SU-DHL-6 (cell line): ENCODE measurements around the gene EMC6.

Experiments
- H2AFZ ChIP-seq: fragments of 200-600 bp; sonication (generic); 2 replicates; pipeline ENCODE4 v1.6.1; 2014; ENCODE audit warnings: low read depth, mild to moderate bottlenecking, moderate library complexity, mixed read lengths, antibody characterized with exemption, low read length; ENCODE audit not compliant: severe bottlenecking
- H3F3A ChIP-seq: fragments of 200-600 bp; shearing (Covaris generic); 2 replicates; pipeline ENCODE4 v1.6.0; 2016; ENCODE audit warnings: antibody characterized with exemption, mild to moderate bottlenecking; ENCODE audit not compliant: insufficient read depth
- H3K27ac ChIP-seq: fragments of 200-600 bp; sonication (generic); 2 replicates; pipeline ENCODE4 v1.5.1; 2016; ENCODE audit warnings: low read depth, mild to moderate bottlenecking, low read length, moderate library complexity, mixed read lengths
- H3K27me3 ChIP-seq: fragments of 200-600 bp; sonication (generic), shearing (Covaris generic); 2 replicates; pipeline ENCODE4 v1.6.0; 2014; ENCODE audit warnings: mild to moderate bottlenecking, low read length
- H3K36me3 ChIP-seq: fragments of 200-600 bp; sonication (generic); 2 replicates; pipeline ENCODE4 v1.6.1; 2014; ENCODE audit warnings: mild to moderate bottlenecking, low read length, mixed read lengths
- H3K4me2 ChIP-seq: fragments of 300-600, 200-600 bp; shearing (Covaris generic), sonication (generic); 2 replicates; pipeline ENCODE4 v1.6.0; 2014; ENCODE audit warnings: low read length, low read depth, mild to moderate bottlenecking; ENCODE audit not compliant: poor library complexity, severe bottlenecking
- H3K4me3 ChIP-seq: fragments of 200-600 bp; sonication (generic); 2 replicates; pipeline ENCODE4 v1.5.1; 2014; ENCODE audit warnings: antibody characterized with exemption, low read length, mild to moderate bottlenecking, mixed read lengths; ENCODE audit not compliant: insufficient read depth, poor library complexity, severe bottlenecking
- H3K79me2 ChIP-seq: fragments of 200-600 bp; sonication (generic); 2 replicates; pipeline ENCODE4 v1.6.1; 2014; ENCODE audit warnings: mild to moderate bottlenecking, low read length, moderate library complexity; ENCODE audit not compliant: insufficient read depth
- H3K9ac ChIP-seq: fragments of 200-600 bp; sonication (generic); 2 replicates; pipeline ENCODE4 v1.7.0; 2014; ENCODE audit warnings: mild to moderate bottlenecking, low read length
- H3K9me2 ChIP-seq: fragments of 200-600 bp; sonication (generic); replicated peaks from 2 replicates; pipeline ENCODE4 v1.6.1; 2014; ENCODE audit warnings: low read length; ENCODE audit not compliant: insufficient read depth
- H3K9me3 ChIP-seq: fragments of 200-600 bp; sonication (generic); 2 replicates; pipeline ENCODE4 v1.6.1; 2014; ENCODE audit warnings: low read length, mixed read lengths; ENCODE audit not compliant: insufficient read depth
- H4K20me1 ChIP-seq: fragments of 200-600 bp; sonication (generic); 2 replicates; pipeline ENCODE4 v1.6.1; 2014; ENCODE audit warnings: low read depth, mild to moderate bottlenecking, antibody characterized with exemption, low read length, moderate library complexity, mixed read lengths
- CTCF ChIP-seq: fragments of 200-600 bp; sonication (generic); IDR thresholded peaks from one replicate; pipeline ENCODE4 v1.5.1; 2017; ENCODE audit warnings: antibody characterized with exemption, mild to moderate bottlenecking, low read length, moderate library complexity; ENCODE audit not compliant: insufficient read depth, poor library complexity, severe bottlenecking
- EZH2phosphoT487 ChIP-seq: fragments of 200-600 bp; sonication (generic), shearing (Covaris generic); conservative IDR thresholded peaks from 2 replicates; pipeline ENCODE4 v1.6.1; 2018; ENCODE audit warnings: mild to moderate bottlenecking, antibody characterized with exemption, low read length, moderate library complexity, mixed read lengths

Gene EMC6

DNA sequence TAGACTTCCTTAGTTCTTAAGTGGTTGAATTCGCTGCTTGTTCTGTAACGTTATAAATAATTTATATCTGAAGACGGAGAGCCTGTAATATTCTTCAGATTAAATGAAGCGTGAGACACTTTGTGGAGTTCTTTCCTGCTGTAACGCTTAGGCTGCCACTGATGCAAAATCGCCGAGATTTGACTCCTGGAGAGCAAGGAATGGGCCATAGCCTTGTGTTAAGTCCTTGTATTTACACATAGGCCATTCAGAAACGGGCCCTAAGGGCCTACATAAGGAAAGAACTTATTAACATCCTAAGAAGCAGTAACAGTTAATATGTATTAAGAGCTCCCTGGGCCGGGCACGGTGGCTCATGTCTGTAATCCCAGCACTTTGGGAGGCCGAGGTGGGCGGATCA lies 936 bp downstream of the EMC6 start:
- no peaks in the 10 kb centered on the region for H3K9me3 ChIP-seq
- no peaks in the 10 kb centered on the region for H3K9me2 ChIP-seq
- 0 out of 2 replicates have a peak, but pooled peaks cover 7% of the 10 kb centered on the region for H3F3A ChIP-seq
- H2AFZ ChIP-seq = no peak overlapping the region
- peak overlapping the region; percentile 83 for H3K9ac ChIP-seq
- no peak overlapping the region for H3K27ac ChIP-seq
- H3K4me3 ChIP-seq = peak overlapping the region; percentile 75
- no peaks in the 10 kb centered on the region for H3K36me3 ChIP-seq
- H3K4me2 ChIP-seq = peak overlapping the region; percentile 79
- peaks cover 21% of the 10 kb centered on the region for H3K79me2 ChIP-seq
- H4K20me1 ChIP-seq = no peaks in the 10 kb centered on the region
- no peaks in the 10 kb centered on the region for H3K27me3 ChIP-seq
- TF ChIP-seq EZH2phosphoT487 (no peak), CTCF (no peak)

DNA sequence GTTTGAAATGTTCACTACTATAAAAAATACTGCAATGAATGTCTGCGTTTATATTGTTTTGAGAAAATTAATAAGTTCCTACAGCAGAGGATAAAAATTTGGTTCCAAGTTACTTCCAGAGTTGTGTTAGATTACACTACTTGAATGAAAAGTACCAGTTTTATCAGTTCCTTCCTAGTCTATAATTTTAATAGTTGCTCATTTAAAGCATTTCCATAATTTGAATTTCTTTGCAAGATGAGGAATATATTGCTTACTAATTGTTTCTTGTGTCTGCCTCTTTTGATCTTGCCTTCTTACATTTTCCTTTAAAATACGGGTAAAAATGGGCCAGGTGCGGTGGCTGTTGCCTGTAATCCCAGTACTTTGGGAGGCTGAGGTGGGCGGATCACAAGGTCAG lies 4.0 kb downstream of the EMC6 start:
- Histone ChIP-seq H4K20me1 (no peaks in the 10 kb centered on the region), H3F3A (0 out of 2 replicates have a peak, but pooled peaks cover 7% of the 10 kb centered on the region), H2AFZ (no peak overlapping the region), H3K9me2 (no peaks in the 10 kb centered on the region), H3K9me3 (no peaks in the 10 kb centered on the region), H3K9ac (no peak overlapping the region), H3K79me2 (peaks cover 21% of the 10 kb centered on the region), H3K4me3 (no peak overlapping the region), H3K27ac (no peak overlapping the region), H3K36me3 (no peaks in the 10 kb centered on the region), H3K4me2 (no peak overlapping the region), H3K27me3 (no peaks in the 10 kb centered on the region)
- TF ChIP-seq EZH2phosphoT487 (no peak), CTCF (no peak)

DNA sequence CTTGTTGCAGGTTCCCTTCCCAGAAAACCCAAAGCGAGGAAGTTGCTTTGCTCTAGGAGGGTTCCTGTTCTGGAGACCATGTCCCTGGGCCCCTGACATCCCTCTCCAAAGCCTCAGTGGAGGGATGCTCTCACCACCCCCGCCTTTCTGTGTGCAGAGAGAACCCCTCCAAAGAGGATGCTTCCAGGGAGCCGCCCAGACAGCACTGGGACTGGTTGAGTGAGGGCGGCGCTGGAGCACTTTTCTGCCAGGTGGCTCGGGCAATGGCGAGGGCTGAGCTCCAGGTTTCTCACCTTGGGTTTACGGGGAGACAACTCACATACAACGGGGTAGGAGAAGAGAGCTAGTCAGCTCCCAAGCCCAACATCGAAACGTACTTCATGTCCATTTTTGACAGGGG lies 7.3 kb downstream of the EMC6 start:
- H4K20me1 ChIP-seq = no peaks in the 10 kb centered on the region
- H2AFZ ChIP-seq = no peak overlapping the region
- H3F3A ChIP-seq = 0 out of 2 replicates have a peak, but pooled peaks cover 7% of the 10 kb centered on the region
- H3K79me2 ChIP-seq = no peaks in the 10 kb centered on the region
- H3K9me3 ChIP-seq = no peaks in the 10 kb centered on the region
- H3K9me2 ChIP-seq = no peaks in the 10 kb centered on the region
- no peak overlapping the region for H3K27ac ChIP-seq
- H3K36me3 ChIP-seq = no peaks in the 10 kb centered on the region
- no peak for TF ChIP-seq EZH2phosphoT487
- no peak for TF ChIP-seq CTCF
- H3K9ac ChIP-seq = no peak overlapping the region
- H3K4me3 ChIP-seq = no peak overlapping the region
- H3K4me2 ChIP-seq = no peak overlapping the region
- H3K27me3 ChIP-seq = no peaks in the 10 kb centered on the region
